ENCODE results near the gene DPP7.
A peak's percentile ranks its signal among the peaks of the same experiment; 100 is the strongest.

Gene DPP7

GRCh38 chr9:137086531-137087408 is 27.8 kb downstream of the DPP7 start, which contains the start of gene MAN1B1:
Gene MAN1B1 (plus strand): TSS chr9:137086985. CDS start chr9:137087000, 15 bp downstream.
- Histone ChIP-seq H3K27me3 (ENCODE audit: insufficient read depth, low read length) (no peaks in the 10 kb centered on the region), H3K14ac (ENCODE audit: low read length) (peak within 1 kb of the TSS; percentile 66), H3K18ac (ENCODE audit: low read length) (peak within 1 kb of the TSS; percentile 72), H3K4me2 (ENCODE audit: low read length) (peak within 1 kb of the TSS; percentile 85), H4K8ac (ENCODE audit: low read depth, low read length) (peak within 1 kb of the TSS; percentile 86), H3K36me3 (ENCODE audit: control insufficient read depth in 1 of 2, insufficient read depth in 2 of 2, low read length in 2 of 2) (peaks cover 6 to 8% of the 10 kb centered on the region in 2 experiments), H2AK5ac (ENCODE audit: low read length) (no peak within 1 kb of the TSS), H3K9me3 (ENCODE audit: insufficient read depth, low read depth, low read length) (peaks cover 4% of the 10 kb centered on the region), H3K4me3 (ENCODE audit: low read depth, low read length) (peak within 1 kb of the TSS; percentile 84), H4K91ac (ENCODE audit: low read depth, low read length) (peak within 1 kb of the TSS; percentile 84), H2BK5ac (ENCODE audit: low read depth, low read length, poor library complexity) (peak within 1 kb of the TSS; percentile 42), H3K79me2 (ENCODE audit: control insufficient read depth, insufficient read depth, low read length, poor library complexity) (peaks cover 7% of the 10 kb centered on the region), H4K12ac (ENCODE audit: low read depth, low read length) (peak within 1 kb of the TSS; percentile 68), H2BK12ac (ENCODE audit: low read length) (no peak within 1 kb of the TSS), H3K79me1 (ENCODE audit: low read length) (peaks cover 12% of the 10 kb centered on the region), H3K23ac (ENCODE audit: low read length) (no peak within 1 kb of the TSS), H3K4me1 (ENCODE audit: control insufficient read depth in 1 of 2, insufficient read depth in 2 of 2, low read length in 2 of 2) (peaks cover 10 to 12% of the 10 kb centered on the region in 2 experiments), H3K9ac (ENCODE audit: low read length) (peak within 1 kb of the TSS; percentile 84), H2BK120ac (ENCODE audit: insufficient read depth, low read length, poor library complexity) (peak within 1 kb of the TSS; percentile 58), H3K4ac (ENCODE audit: low read depth, low read length) (peak within 1 kb of the TSS; percentile 30), H2AFZ (ENCODE audit: insufficient read depth, low read length, poor library complexity) (peak within 1 kb of the TSS; percentile 79), H3K27ac (ENCODE audit: low read depth, low read length) (peak within 1 kb of the TSS; percentile 76)
- no CpG with 5 or more reads among the region's 101 CpGs for WGBS (ENCODE audit: extremely low coverage, insufficient coverage, insufficient read length)
- DNase-seq = peak; percentile 100

- no peaks in the 10 kb centered on the region for H3K27me3 ChIP-seq (ENCODE audit: insufficient read depth, low read length)
- H3K18ac ChIP-seq (ENCODE audit: low read length) = peak overlapping the region; percentile 5
- peak overlapping the region; percentile 73 for H4K8ac ChIP-seq (ENCODE audit: low read depth, low read length)
- H4K12ac ChIP-seq (ENCODE audit: low read depth, low read length) = peak overlapping the region; percentile 45
- H3K9ac ChIP-seq (ENCODE audit: low read length) = peak overlapping the region; percentile 84
- H3K27ac ChIP-seq (ENCODE audit: low read depth, low read length) = peak overlapping the region; percentile 58
- WGBS (ENCODE audit: extremely low coverage, insufficient coverage, insufficient read length) = no CpG with 5 or more reads among the region's 58 CpGs
- no peak overlapping the region for H2BK12ac ChIP-seq (ENCODE audit: low read length)
- H2BK5ac ChIP-seq (ENCODE audit: low read depth, low read length, poor library complexity) = peak overlapping the region; percentile 18
- peaks cover 12% of the 10 kb centered on the region for H3K79me1 ChIP-seq (ENCODE audit: low read length)
- peak overlapping the region; percentile 58 for H2BK120ac ChIP-seq (ENCODE audit: insufficient read depth, low read length, poor library complexity)
- DNase-seq = peak; percentile 66 to 68
- peak overlapping the region; percentile 68 for H2AFZ ChIP-seq (ENCODE audit: insufficient read depth, low read length, poor library complexity)
- H3K79me2 ChIP-seq (ENCODE audit: control insufficient read depth, insufficient read depth, low read length, poor library complexity) = peaks cover 7% of the 10 kb centered on the region
- peak overlapping the region; percentile 71 for H4K91ac ChIP-seq (ENCODE audit: low read depth, low read length)
- H3K36me3 ChIP-seq (ENCODE audit: control insufficient read depth in 1 of 2, insufficient read depth in 2 of 2, low read length in 2 of 2) = peaks cover 4 to 8% of the 10 kb centered on the region in 2 experiments
- H3K4me3 ChIP-seq (ENCODE audit: low read depth, low read length) = peak overlapping the region; percentile 67
- H3K23ac ChIP-seq (ENCODE audit: low read length) = no peak overlapping the region
- no peak overlapping the region for H2AK5ac ChIP-seq (ENCODE audit: low read length)
- H3K4ac ChIP-seq (ENCODE audit: low read depth, low read length) = no peak overlapping the region
- H3K4me2 ChIP-seq (ENCODE audit: low read length) = peak overlapping the region; percentile 85
- peak overlapping the region; percentile 38 for H3K14ac ChIP-seq (ENCODE audit: low read length)
- peaks cover 10 to 12% of the 10 kb centered on the region in 2 experiments for H3K4me1 ChIP-seq (ENCODE audit: control insufficient read depth in 1 of 2, insufficient read depth in 2 of 2, low read length in 2 of 2)
- peaks cover 3% of the 10 kb centered on the region for H3K9me3 ChIP-seq (ENCODE audit: insufficient read depth, low read depth, low read length)
These were observed 28.5 kb downstream of the DPP7 start for GRCh38 chr9:137085920-137086530.

- Histone ChIP-seq H3K9ac (ENCODE audit: low read length) (no peak overlapping the region), H3K9me3 (ENCODE audit: insufficient read depth, low read depth, low read length) (peaks cover 3% of the 10 kb centered on the region), H2BK12ac (ENCODE audit: low read length) (no peak overlapping the region), H2AK5ac (ENCODE audit: low read length) (no peak overlapping the region), H3K23ac (ENCODE audit: low read length) (no peak overlapping the region), H3K4me2 (ENCODE audit: low read length) (no peak overlapping the region), H4K91ac (ENCODE audit: low read depth, low read length) (no peak overlapping the region), H3K4me1 (ENCODE audit: control insufficient read depth in 1 of 2, insufficient read depth in 2 of 2, low read length in 2 of 2) (peaks cover 10 to 12% of the 10 kb centered on the region in 2 experiments), H3K27ac (ENCODE audit: low read depth, low read length) (no peak overlapping the region), H3K79me2 (ENCODE audit: control insufficient read depth, insufficient read depth, low read length, poor library complexity) (peaks cover 7% of the 10 kb centered on the region), H2BK5ac (ENCODE audit: low read depth, low read length, poor library complexity) (no peak overlapping the region), H4K12ac (ENCODE audit: low read depth, low read length) (no peak overlapping the region), H3K18ac (ENCODE audit: low read length) (no peak overlapping the region), H3K79me1 (ENCODE audit: low read length) (peaks cover 12% of the 10 kb centered on the region), H3K4ac (ENCODE audit: low read depth, low read length) (no peak overlapping the region), H3K14ac (ENCODE audit: low read length) (no peak overlapping the region), H3K4me3 (ENCODE audit: low read depth, low read length) (no peak overlapping the region), H4K8ac (ENCODE audit: low read depth, low read length) (no peak overlapping the region), H3K27me3 (ENCODE audit: insufficient read depth, low read length) (no peaks in the 10 kb centered on the region), H3K36me3 (ENCODE audit: control insufficient read depth in 1 of 2, insufficient read depth in 2 of 2, low read length in 2 of 2) (peaks cover 0 to 2% of the 10 kb centered on the region in 2 experiments), H2AFZ (ENCODE audit: insufficient read depth, low read length, poor library complexity) (no peak overlapping the region), H2BK120ac (ENCODE audit: insufficient read depth, low read length, poor library complexity) (no peak overlapping the region)
- DNase-seq = no peak
- WGBS (ENCODE audit: extremely low coverage, insufficient coverage, insufficient read length) = no CpG with 5 or more reads among the region's 9 CpGs
These were observed 30.0 kb downstream of the DPP7 start for GRCh38 chr9:137084526-137084925.

GRCh38 chr9:137083394-137084004 is 31.0 kb downstream of the DPP7 start:
- Histone ChIP-seq H3K27ac (ENCODE audit: low read depth, low read length) (no peak overlapping the region), H2AFZ (ENCODE audit: insufficient read depth, low read length, poor library complexity) (no peak overlapping the region), H2BK120ac (ENCODE audit: insufficient read depth, low read length, poor library complexity) (no peak overlapping the region), H4K91ac (ENCODE audit: low read depth, low read length) (no peak overlapping the region), H3K79me2 (ENCODE audit: control insufficient read depth, insufficient read depth, low read length, poor library complexity) (peaks cover 7% of the 10 kb centered on the region), H3K4me1 (ENCODE audit: control insufficient read depth in 1 of 2, insufficient read depth in 2 of 2, low read length in 2 of 2) (peaks cover 15% of the 10 kb centered on the region in 2 experiments), H3K27me3 (ENCODE audit: insufficient read depth, low read length) (peaks cover 4% of the 10 kb centered on the region), H3K4me3 (ENCODE audit: low read depth, low read length) (no peak overlapping the region), H2BK5ac (ENCODE audit: low read depth, low read length, poor library complexity) (no peak overlapping the region), H4K8ac (ENCODE audit: low read depth, low read length) (no peak overlapping the region), H2AK5ac (ENCODE audit: low read length) (no peak overlapping the region), H2BK12ac (ENCODE audit: low read length) (no peak overlapping the region), H3K79me1 (ENCODE audit: low read length) (peaks cover 12% of the 10 kb centered on the region), H3K18ac (ENCODE audit: low read length) (no peak overlapping the region), H3K9me3 (ENCODE audit: insufficient read depth, low read depth, low read length) (peaks cover 3% of the 10 kb centered on the region), H3K4ac (ENCODE audit: low read depth, low read length) (no peak overlapping the region), H3K36me3 (ENCODE audit: control insufficient read depth in 1 of 2, insufficient read depth in 2 of 2, low read length in 2 of 2) (peaks cover 0 to 2% of the 10 kb centered on the region in 2 experiments), H3K9ac (ENCODE audit: low read length) (no peak overlapping the region), H4K12ac (ENCODE audit: low read depth, low read length) (no peak overlapping the region), H3K14ac (ENCODE audit: low read length) (no peak overlapping the region), H3K23ac (ENCODE audit: low read length) (no peak overlapping the region), H3K4me2 (ENCODE audit: low read length) (no peak overlapping the region)
- peak; percentile 51 to 55 for DNase-seq
- no CpG with 5 or more reads among the region's 12 CpGs for WGBS (ENCODE audit: extremely low coverage, insufficient coverage, insufficient read length)
